NOMO-1 (cell line): Measurements from ENCODE around the gene NIPAL3.
"Not testable (repeated sequence)": the region's sequence is repeated elsewhere in the genome, so short reads cannot be mapped to it uniquely, and the experiment has no call there.

Experiments used
- DNase-seq, 2 experiments: peaks; one replicate each; lab custom pipeline; 2025; ENCODE audit not compliant: unreplicated experiment in 2 of 2; lab: John Stamatoyannopoulos, UW

The NIPAL3 gene

GRCh38 chr1:24420547-24420946 lies 4.9 kb downstream of the NIPAL3 start:
- peak; percentile 43 to 79 for DNase-seq

GRCh38 chr1:24421502-24421901 lies 5.9 kb downstream of the NIPAL3 start:
- DNase-seq = no peak

GRCh38 chr1:24424207-24424606 lies 8.6 kb downstream of the NIPAL3 start:
- no peak for DNase-seq

- DNase-seq = no peak
Observed at GRCh38 chr1:24424990-24425389, 9.4 kb downstream of the NIPAL3 start.

- DNase-seq = no peak
Observed at GRCh38 chr1:24425441-24425840, 9.8 kb downstream of the NIPAL3 start.

- no peak for DNase-seq
Observed at GRCh38 chr1:24425922-24426321, 10.3 kb downstream of the NIPAL3 start.

GRCh38 chr1:24426744-24427544 lies 11.3 kb downstream of the NIPAL3 start:
- no peak for DNase-seq

- DNase-seq = no peak
Observed at GRCh38 chr1:24427545-24427862, 11.9 kb downstream of the NIPAL3 start.

GRCh38 chr1:24435782-24436365 lies 20.3 kb downstream of the NIPAL3 start:
- DNase-seq = no peak

GRCh38 chr1:24437631-24438396 lies 22.2 kb downstream of the NIPAL3 start:
- DNase-seq = no peak

- DNase-seq = no peak
Observed at GRCh38 chr1:24438423-24438901, 22.9 kb downstream of the NIPAL3 start.

GRCh38 chr1:24440436-24440835 lies 24.8 kb downstream of the NIPAL3 start:
- no peak for DNase-seq

- DNase-seq = no peak
Observed at GRCh38 chr1:24441480-24441879, 25.9 kb downstream of the NIPAL3 start.

GRCh38 chr1:24441996-24442668 lies 26.5 kb downstream of the NIPAL3 start:
- DNase-seq = no peak

- DNase-seq = no peak
Observed at GRCh38 chr1:24442764-24443163, 27.2 kb downstream of the NIPAL3 start.

- no peak for DNase-seq
Observed at GRCh38 chr1:24443241-24443656, 27.6 kb downstream of the NIPAL3 start.

- not testable (repeated sequence) for DNase-seq
Observed at GRCh38 chr1:24446446-24446845, 30.8 kb downstream of the NIPAL3 start.

GRCh38 chr1:24450316-24450715 lies 34.7 kb downstream of the NIPAL3 start:
- DNase-seq = no peak

- DNase-seq = no peak
Observed at GRCh38 chr1:24450857-24451397, 35.3 kb downstream of the NIPAL3 start.

GRCh38 chr1:24451746-24452145 lies 36.1 kb downstream of the NIPAL3 start:
- peak in 1 of 2 experiments; percentile 47 for DNase-seq
